MCF 10A (cell line): ENCODE results near the gene CACNA2D1. TPM values are rescaled to one million over a fixed set of nuclear protein-coding genes. Genes with fewer than 3 reads are reported as not detected.

Experiments used
- BruUV-seq: library from RNA; stranded (reverse); fragments of 400-500 nt; replicated peaks from 2 replicates; lab custom pipeline; 2021; lab: Mats Ljungman, UMichigan
- CTCF ChIA-PET: fragments of 300-600 bp; sonication (Branson Sonifier 250); formaldehyde crosslinking; extraction: SDS; loops from one replicate; lab custom pipeline; 2021; ENCODE audit warnings: antibody characterized with exemption, inconsistent platforms; lab: Yijun Ruan, JAX
- POLR2A ChIA-PET: fragments of 300-600, 350-650 bp; sonication (Branson Sonifier 250); formaldehyde crosslinking; extraction: SDS; loops from one replicate; lab custom pipeline; 2020; ENCODE audit warnings: antibody characterized with exemption, inconsistent platforms; lab: Yijun Ruan, JAX
- DNase-seq: peaks from one replicate; pipeline ENCODE4 v3.0.0-alpha.2; 2018; ENCODE audit not compliant: unreplicated experiment
- H3K27ac Mint-ChIP-seq: one replicate; pipeline ENCODE4 v1.8.0; 2022; ENCODE audit warnings: mild to moderate bottlenecking, low read depth, mixed read lengths; ENCODE audit not compliant: unreplicated experiment
- H3K27me3 Mint-ChIP-seq: one replicate; pipeline ENCODE4 v1.8.0; 2022; ENCODE audit warnings: mixed read lengths; ENCODE audit not compliant: insufficient read depth, unreplicated experiment
- H3K36me3 Mint-ChIP-seq: one replicate; pipeline ENCODE4 v1.8.0; 2022; ENCODE audit warnings: mild to moderate bottlenecking, moderate library complexity, mixed read lengths; ENCODE audit not compliant: insufficient read depth, unreplicated experiment
- H3K4me1 Mint-ChIP-seq: one replicate; pipeline ENCODE4 v1.8.0; 2022; ENCODE audit warnings: mixed read lengths; ENCODE audit not compliant: insufficient read depth, unreplicated experiment
- H3K4me3 Mint-ChIP-seq: one replicate; pipeline ENCODE4 v1.8.0; 2022; ENCODE audit warnings: mild to moderate bottlenecking, moderate library complexity, mixed read lengths; ENCODE audit not compliant: unreplicated experiment
- H3K9me3 Mint-ChIP-seq: one replicate; pipeline ENCODE4 v1.8.0; 2022; ENCODE audit warnings: mixed read lengths; ENCODE audit not compliant: unreplicated experiment
- intact Hi-C: fragments of 100-400 bp; cut with micrococcal nuclease; formaldehyde crosslinking; loops from 2 replicates; pipeline ENCODE4 v1.14.1; 2022
- total RNA-seq: library from RNA; stranded (reverse); gene quantifications from 2 replicates; pipeline ENCODE4 v1.2.3, GENCODE V29; 2022
- TF ChIP-seq, protein P1 (sequence below): fragments of 200-600 bp; IDR thresholded peaks from one replicate; pipeline ENCODE4 v1.8.0; 2022; ENCODE audit warnings: antibody characterized with exemption, mild to moderate bottlenecking; ENCODE audit not compliant: unreplicated experiment

Gene CACNA2D1
- total RNA-seq, 1 experiment from 2014 or later = not detected

DNA sequence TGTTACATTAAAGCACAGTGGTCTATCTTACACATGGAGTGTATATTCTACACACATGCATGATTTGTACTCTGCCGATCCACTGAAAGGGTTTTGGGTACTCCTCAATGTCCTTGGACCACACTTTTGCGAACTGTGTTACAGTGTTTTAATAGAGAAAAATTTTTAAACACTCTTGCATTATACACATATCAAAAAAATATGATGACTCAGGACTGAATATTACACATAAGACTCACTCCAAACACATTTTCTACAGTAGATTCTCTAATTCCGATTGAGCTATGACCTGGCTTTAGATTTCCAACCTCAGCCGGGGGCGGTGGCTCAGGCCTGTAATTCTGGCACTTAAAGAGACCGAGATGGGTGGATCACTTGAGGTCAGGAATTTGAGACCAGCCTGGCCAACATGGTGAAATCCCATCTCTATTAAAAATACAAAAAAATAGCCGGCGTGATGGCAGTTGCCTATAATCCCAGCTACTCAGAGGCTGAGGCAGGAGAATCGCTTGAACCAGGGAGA, 222.4 kb downstream of the CACNA2D1 start:
- H3K36me3 Mint-ChIP-seq = no peaks in the 10 kb centered on the region
- no peaks in the 10 kb centered on the region for H3K4me1 Mint-ChIP-seq
- ChIA-PET POLR2A (no interaction called here), CTCF (interaction anchor here (0.7 kb wide), 2 partner anchors 8 to 24 kb away, joined by 3 to 4 read pairs; no protein-coding TSS in a partner anchor)
- no peak overlapping the region for H3K27ac Mint-ChIP-seq
- no TSS peak for BruUV-seq
- peaks cover 14% of the 10 kb centered on the region for H3K27me3 Mint-ChIP-seq
- H3K9me3 Mint-ChIP-seq = no peaks in the 10 kb centered on the region
- no peak for DNase-seq
- TF ChIP-seq, protein P1, sequence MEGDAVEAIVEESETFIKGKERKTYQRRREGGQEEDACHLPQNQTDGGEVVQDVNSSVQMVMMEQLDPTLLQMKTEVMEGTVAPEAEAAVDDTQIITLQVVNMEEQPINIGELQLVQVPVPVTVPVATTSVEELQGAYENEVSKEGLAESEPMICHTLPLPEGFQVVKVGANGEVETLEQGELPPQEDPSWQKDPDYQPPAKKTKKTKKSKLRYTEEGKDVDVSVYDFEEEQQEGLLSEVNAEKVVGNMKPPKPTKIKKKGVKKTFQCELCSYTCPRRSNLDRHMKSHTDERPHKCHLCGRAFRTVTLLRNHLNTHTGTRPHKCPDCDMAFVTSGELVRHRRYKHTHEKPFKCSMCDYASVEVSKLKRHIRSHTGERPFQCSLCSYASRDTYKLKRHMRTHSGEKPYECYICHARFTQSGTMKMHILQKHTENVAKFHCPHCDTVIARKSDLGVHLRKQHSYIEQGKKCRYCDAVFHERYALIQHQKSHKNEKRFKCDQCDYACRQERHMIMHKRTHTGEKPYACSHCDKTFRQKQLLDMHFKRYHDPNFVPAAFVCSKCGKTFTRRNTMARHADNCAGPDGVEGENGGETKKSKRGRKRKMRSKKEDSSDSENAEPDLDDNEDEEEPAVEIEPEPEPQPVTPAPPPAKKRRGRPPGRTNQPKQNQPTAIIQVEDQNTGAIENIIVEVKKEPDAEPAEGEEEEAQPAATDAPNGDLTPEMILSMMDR = no peak
- intact Hi-C loops = no loop called here
- no peak overlapping the region for H3K4me3 Mint-ChIP-seq

DNA sequence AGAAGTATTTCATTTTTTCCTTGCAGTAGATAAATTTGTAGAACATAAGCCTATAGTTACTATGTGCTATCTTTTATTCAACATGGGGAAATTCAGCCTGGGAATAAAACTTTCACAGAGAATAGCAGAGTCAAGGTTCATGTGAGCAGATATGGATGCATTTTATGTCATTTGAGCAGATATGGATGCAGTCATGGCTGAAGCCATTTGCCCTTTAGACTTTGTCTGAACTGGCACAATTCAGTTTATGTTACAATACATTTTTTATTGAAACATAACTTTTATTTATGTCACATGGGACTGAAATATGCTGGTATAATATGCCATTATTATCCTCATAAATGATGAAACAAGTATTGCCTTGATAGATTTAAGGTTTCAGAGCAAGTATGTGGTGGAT, 231.1 kb downstream of the CACNA2D1 start:
- intact Hi-C loops = no loop called here
- no peak for DNase-seq
- H3K9me3 Mint-ChIP-seq = no peaks in the 10 kb centered on the region
- TF ChIP-seq, protein P1 = no peak
- BruUV-seq = no TSS peak
- CTCF ChIA-PET = no interaction called here
- POLR2A ChIA-PET = no interaction called here
- H3K4me1 Mint-ChIP-seq = no peaks in the 10 kb centered on the region
- peaks cover 51% of the 10 kb centered on the region for H3K27me3 Mint-ChIP-seq
- H3K36me3 Mint-ChIP-seq = no peaks in the 10 kb centered on the region
- no peak overlapping the region for H3K27ac Mint-ChIP-seq
- no peak overlapping the region for H3K4me3 Mint-ChIP-seq

DNA sequence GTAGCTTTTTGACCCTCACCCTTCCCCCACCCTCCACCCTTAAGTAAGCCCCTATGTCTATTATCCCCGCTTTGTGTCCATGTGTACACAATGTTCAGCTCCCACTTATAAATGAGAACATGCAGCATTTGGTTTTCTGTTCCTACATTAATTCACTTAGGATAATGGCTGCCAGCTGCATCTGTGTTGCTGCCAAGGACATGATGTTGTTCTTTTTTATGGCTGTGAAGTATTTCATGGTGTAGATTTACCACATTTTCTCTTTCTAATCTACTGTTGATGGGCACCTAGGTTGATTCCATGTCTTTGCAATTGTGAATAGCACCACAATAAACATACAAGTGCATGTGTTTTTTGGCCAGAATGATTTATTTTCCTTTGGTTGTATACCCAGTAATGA, 232.2 kb downstream of the CACNA2D1 start:
- H3K9me3 Mint-ChIP-seq = no peaks in the 10 kb centered on the region
- BruUV-seq = no TSS peak
- no peaks in the 10 kb centered on the region for H3K4me1 Mint-ChIP-seq
- no peak overlapping the region for H3K4me3 Mint-ChIP-seq
- H3K27me3 Mint-ChIP-seq = peaks cover 62% of the 10 kb centered on the region
- ChIA-PET CTCF (no interaction called here), POLR2A (no interaction called here)
- no peak for DNase-seq
- H3K27ac Mint-ChIP-seq = no peak overlapping the region
- TF ChIP-seq, protein P1 = no peak
- intact Hi-C loops = no loop called here
- no peaks in the 10 kb centered on the region for H3K36me3 Mint-ChIP-seq

DNA sequence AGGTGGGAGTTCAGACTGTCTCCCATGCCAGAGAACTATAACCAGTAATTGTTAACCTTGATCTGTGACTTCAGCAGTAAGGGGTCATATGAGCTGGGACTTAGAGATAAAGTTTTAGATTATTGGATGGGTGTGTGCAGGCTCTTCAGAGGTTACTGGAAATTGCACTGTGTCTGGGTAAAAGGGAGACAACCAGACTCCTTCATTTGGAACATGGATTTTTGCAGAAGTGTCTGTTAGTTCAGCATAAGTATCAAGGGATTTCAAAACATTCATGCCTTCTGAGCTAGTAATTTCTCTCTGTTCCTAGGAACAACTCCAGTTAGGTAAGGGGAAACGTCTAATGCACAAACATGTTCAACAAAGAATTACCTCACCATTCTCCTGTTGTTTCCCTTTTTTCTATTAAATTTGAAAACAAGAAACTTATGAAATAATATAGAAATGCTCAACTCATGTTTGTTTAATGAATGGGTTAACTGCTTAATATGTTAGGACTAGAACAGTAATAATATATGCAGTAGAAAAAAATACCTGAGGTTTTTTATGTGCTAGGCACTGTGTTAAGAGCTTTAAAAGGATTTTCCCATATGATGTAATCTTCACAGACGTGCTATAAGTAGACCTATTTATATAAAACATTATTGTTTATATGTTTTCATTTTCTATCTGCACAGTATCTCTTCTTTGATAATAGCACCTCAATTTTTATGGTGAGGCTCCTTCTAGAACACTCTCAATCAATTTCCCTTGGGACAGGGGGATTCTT, 233.0 kb downstream of the CACNA2D1 start:
- no TSS peak for BruUV-seq
- CTCF ChIA-PET = no interaction called here

More for the DNA sequence above, 233.0 kb downstream of the CACNA2D1 start:
- POLR2A ChIA-PET = no interaction called here
- Mint-ChIP-seq H3K9me3 (no peaks in the 10 kb centered on the region), H3K4me1 (no peaks in the 10 kb centered on the region), H3K36me3 (no peaks in the 10 kb centered on the region), H3K27me3 (peaks cover 62% of the 10 kb centered on the region), H3K27ac (no peak overlapping the region), H3K4me3 (no peak overlapping the region)
- TF ChIP-seq, protein P1 = no peak
- no peak for DNase-seq
- intact Hi-C loops = no loop called here
